NCI-H1105 (cell line): Measurements from ENCODE around the gene TMEM51.
A peak's percentile ranks its signal among the peaks of the same experiment; 100 is the strongest.

Experiments used
- DNase-seq: peaks from one replicate; lab custom pipeline; 2025; lab: John Stamatoyannopoulos, UW

Gene TMEM51

DNA sequence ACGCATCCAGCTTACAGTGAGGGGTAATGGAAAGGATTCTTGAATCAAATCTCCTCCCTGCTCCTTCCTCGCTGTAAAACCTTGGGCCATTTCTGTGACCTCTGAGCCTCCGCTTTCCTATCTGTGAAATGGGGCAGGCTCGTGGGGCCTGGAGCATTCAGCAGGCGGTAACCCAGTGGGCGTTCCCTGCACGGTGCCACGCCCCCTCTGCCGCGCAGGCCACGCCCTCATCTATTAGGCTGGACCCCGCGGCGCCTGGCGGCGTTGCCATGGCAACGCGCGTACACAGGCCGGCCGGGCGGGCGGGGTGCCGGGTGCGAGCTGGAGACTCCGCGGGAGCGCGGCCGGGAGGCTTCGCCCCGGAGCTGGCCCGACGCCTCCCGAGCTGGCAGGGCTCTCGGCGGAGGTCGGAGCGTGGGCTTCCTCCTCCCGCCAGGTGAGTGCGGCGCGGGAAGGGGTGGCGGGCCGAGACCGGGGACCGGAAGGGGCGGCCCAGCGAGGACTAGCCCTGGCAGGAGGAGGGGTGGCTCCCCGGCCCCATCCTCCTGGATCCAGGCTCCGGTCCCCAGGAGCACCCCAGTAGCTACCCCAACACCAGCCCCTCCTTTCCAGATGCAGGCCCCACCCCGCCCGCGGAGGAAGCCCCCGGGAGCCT lies 93.5 kb downstream of the TMEM51 start, which contains the start of gene FHAD1:
TSS of gene FHAD1 (plus strand) at position 264 of the 655 bp plus-strand sequence. CDS start 4,562 bp downstream, outside the sequence.
- peak; percentile 74 for DNase-seq

GRCh38 chr1:15248216-15248615 lies 94.7 kb downstream of the TMEM51 start:
- no peak for DNase-seq

DNA sequence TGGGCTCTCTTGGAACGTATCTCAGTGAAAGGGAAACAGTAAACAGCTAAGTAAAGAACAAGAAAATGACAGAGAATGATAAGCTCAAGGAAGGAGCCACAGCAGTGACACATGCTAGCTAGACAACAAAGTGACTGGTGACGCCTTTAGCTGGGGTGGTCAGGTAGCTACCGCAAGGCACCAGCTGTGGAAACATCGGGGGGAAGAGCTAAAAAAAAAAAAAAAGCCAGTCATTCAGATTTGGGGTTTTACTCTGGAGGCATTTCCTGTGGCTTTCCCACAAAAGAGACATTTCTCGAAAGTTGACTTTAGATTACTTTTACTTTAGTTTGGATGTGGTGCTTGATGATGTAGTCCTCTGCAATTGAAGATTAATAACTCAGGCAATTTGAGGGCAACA lies 95.5 kb downstream of the TMEM51 start:
- DNase-seq, result no peak

DNA sequence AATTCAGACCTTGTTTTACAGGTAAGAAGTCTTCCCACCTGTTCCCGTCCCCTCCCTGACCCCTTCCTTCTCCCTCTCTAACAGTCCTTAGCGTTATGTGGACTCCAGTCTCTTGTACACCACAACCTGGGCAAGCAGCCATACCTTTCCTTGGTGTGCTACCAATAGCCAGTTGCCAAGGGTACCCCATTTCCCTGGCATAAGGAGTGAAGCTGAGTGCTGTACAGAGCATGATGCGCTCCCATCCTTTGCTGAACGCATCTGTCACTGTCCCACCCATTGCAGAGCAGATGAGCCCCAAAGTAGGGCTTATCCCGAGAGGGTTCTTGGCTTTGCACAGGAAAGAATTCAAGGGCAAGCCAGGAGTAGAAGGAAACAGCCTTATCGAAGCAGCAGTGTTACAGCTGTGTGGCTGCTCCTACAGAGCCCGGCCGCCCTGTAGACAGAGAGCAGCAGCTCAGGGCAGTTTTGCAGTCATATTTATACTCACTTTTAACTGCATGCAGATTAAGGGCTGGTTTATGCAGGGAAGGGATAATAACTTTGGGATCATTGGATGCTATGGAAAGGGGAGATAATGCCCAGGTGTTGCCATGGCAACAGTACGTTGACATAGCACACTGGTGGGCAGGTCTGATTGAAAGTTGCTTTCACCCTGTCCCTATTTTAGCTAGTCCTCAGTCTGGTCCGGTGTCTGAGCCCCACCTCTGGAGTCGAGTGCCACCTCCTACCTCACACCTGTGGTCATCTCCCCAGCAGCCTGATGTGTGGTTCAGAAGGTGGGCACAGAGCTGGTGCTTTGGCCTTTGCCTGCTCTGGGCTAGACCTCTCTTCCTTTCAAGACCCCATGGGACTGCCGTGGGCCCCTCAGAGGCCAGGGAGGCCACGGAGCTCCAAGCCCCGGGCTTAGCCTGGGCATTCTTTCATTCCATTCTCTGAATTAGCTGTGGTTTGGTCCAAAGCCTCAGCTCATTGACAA lies 98.6 kb downstream of the TMEM51 start:
- DNase-seq, result no peak

GRCh38 chr1:15254559-15254958 lies 101.0 kb downstream of the TMEM51 start:
- DNase-seq, result no peak

- DNase-seq, result no peak
These were observed 102.1 kb downstream of the TMEM51 start for GRCh38 chr1:15255582-15256149.

DNA sequence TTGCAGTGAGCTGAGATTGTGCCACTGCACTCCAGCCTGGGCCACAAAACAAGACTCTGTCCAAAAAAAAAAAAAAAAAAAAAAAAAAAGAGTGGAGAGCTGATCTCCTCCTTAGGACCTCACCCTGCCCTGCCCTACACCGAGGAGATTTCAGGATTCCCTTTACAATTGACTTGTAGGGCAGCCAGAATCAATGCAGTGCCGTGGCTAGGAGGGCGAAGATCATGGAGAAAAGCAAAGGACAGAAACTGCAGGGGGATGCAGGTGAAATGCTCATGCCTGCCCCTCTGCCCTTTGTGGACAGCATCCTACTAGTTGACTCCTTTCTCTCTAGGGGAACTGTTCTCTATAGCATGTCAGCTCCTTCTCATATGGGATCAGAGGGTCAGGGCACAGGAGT lies 103.0 kb downstream of the TMEM51 start:
- DNase-seq, result no peak

- DNase-seq, result no peak
These were observed 103.8 kb downstream of the TMEM51 start for GRCh38 chr1:15257309-15257708.

DNA sequence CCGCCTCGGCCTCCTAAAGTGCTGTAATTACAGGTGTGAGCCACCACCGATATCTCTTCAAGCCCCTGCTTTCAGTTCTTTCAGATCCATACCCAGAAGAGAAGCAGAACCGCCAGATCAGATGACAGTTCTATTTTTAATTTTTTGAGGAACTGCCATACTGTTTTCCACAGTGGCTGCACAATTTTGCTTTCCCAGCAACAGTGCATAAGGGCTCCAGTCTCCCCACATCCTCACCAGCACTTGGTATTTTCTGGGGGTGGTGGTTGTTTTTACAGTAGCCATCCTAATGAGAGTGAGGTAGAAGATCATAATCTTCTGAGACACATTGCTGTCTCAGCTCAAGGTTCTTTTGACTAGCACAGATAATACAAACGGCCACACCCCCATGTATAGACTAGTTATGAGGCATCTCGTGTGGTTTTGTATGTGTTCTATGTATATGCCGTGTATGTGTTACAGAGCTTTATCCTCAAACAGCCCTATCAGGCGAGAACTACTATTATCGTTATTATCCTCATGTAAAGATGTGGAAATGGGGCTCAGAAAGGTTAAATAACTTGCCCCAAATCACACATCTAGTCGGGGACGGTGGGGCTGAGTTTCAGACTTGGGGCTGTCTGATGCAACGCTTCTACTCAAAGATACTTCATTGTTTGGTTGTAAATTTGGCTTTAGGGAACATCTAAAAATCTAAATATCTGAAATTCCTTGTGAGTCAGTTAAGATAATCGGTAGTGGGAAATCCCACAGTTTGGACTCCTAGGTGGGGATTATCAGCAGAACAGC lies 105.5 kb downstream of the TMEM51 start:
- DNase-seq, result no peak

GRCh38 chr1:15259622-15260007 lies 106.1 kb downstream of the TMEM51 start:
- no peak for DNase-seq

DNA sequence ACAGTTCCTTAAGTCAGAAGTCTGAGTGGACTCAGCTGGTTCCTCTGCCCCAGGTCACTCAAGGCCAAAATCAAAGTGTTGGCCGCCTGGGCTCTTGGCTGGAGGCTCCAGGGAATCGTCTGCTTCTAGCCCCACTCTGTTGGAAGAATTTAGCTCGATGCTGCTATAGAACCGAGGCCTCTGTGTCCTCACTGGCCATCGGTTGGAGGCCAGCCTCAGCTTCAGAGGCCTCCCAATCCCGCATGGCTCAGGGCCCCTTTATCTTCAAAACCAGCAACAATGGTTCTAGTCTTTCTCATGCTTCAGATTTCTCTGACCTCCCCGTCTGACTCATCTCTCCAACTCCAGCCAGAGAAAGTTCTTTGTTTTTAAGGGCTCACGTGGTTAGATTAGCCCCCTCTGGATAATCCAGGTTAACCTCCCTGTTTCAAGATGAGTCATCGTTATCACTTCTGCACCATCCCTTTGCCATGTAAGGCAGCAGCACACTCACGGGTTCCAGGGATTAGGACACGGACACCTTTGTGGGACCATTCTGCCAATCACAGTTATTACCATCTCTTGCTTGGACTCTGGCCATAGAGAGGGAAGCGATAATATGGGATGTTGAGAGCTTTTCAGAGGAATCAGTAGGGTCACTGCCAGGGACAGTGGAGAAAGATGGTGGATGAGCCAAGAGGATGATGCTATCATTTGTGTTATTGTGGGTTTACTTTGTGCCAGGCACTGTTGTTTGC lies 107.0 kb downstream of the TMEM51 start:
- no peak for DNase-seq

GRCh38 chr1:15261155-15262002 lies 107.8 kb downstream of the TMEM51 start:
- no peak for DNase-seq

DNA sequence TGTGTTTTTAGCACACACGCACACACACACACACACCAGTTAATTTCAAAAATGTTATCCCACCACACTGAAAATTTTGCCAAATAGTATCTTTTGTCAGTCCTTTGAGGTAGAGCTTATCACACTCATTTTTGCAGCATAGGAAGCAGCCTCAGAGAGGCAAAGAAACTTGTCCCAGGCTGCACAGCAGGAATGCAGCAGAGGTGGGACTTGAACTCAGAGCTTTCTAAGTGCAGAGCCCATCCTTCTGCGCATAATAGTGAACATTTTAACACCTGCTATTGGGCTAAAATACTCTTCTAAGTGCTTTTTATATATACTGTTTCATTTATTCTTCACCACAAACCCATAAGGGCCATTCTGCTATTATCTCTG lies 108.4 kb downstream of the TMEM51 start:
- DNase-seq, result no peak

- DNase-seq, result no peak
These were observed 109.2 kb downstream of the TMEM51 start for GRCh38 chr1:15262706-15263105.

DNA sequence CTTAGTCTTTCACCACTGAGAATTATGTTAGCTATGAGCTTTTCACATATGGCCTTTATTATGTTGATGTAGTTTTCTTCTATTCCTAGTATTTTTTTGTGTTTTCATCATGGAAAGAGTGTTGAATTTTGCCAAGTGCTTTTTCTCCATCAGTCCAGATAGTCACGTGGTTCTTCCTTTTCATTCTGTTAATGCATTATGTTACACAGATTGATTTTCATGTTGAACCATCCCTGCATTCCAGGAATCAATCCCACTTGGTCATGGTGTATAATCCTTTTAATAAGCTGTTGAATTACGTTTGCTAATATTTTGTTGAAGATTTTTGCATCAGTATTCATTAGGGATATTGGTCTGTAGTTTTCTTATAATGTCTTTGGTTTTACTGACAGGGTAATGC lies 111.2 kb downstream of the TMEM51 start:
- no peak for DNase-seq
